ENCODE results near the gene TFDP1. TPM values are rescaled to one million over a fixed set of nuclear protein-coding genes. Genes with fewer than 3 reads are reported as not detected.

TFDP1 gene
- total RNA-seq, 2 experiments from 2014 or later, result 180 to 191 TPM

Other genes with a start within 250 kb of the TFDP1 start
- gene GRTP1, start 220.6 kb upstream of the TFDP1 start, total RNA-seq, result not detected
- gene ADPRHL1, start 131.3 kb upstream of the TFDP1 start, total RNA-seq, result under 1 TPM; 0.73 to 0.87 TPM
- 10 to 100 TPM; 20.1 to 20.8 TPM for gene DCUN1D2, start 94.0 kb upstream of the TFDP1 start, total RNA-seq
- gene ATP4B, start 73.4 kb downstream of the TFDP1 start, total RNA-seq, result not detected
- under 1 TPM in 1 of 2 experiments, not detected in 1; 0.05 TPM for gene GRK1, start 82.5 kb downstream of the TFDP1 start, total RNA-seq
- 1 to 10 TPM; 1.8 to 1.9 TPM for gene TMEM255B, start 174.5 kb downstream of the TFDP1 start, total RNA-seq

Measured in activated CD8-positive, alpha-beta T cell treated with anti-CD3 and anti-CD28 coated beads, Interleukin-2, amount 10 ng/mL, durations not matched to agents 7 days and 5 days (primary cell).